Globus pallidus (tissue), 1 donor: ENCODE measurements around the gene GGT5.
"Not testable (repeated sequence)": the region's sequence is repeated elsewhere in the genome, so short reads cannot be mapped to it uniquely, and the experiment has no call there.

Source experiments
- DNase-seq: peaks from one replicate; pipeline ENCODE4 v3.0.0-alpha.2; 2015; ENCODE audit warnings: low spot score

The GGT5 gene

DNA sequence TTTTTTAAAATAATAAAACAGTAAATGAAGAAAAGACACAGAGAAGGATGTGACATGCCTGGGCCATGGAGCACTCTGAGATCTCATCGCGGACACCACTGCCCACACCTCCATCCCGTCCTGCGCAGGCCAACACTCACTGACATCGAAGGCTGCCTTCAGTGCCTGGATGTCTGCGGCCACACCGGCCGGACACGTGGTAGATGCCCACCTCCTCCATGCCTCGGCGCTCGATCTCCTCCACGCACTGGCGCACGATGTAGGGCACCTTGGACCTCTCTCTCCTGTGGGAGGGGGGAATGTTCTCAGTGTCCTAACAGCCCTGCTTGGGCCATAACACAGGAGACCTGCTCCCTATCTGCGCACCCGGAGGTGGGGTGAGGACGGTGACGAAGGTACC, 18.6 kb upstream of the GGT5 start:
- DNase-seq, result not testable (repeated sequence)

DNA sequence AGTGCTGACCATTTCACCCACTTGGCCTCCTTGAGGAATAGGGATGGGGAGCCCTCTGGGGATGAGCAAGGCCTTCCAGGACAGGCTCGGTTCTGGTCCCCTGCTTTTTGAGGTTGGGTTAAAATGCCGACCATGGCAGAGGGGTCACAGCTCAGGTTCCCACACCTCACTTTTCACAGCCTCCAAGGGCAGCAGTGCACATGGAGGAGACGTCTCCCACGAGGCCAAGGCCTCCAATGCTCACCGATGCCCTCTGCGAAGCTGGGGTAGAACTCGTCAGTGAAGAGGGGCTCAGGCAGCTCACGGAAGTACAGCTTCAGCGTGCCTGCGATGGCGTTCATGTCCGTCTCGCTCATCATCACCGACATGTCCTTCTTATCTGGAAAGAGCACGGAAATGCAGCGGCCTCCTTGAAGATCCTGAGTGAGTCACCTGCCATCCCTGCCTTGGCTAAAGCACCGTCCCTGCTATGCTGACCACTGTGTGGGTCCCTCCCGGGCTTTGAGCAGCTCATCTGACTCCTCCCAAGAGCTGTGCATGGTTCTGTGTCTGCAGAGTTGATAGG, 17.4 kb upstream of the GGT5 start:
- not testable (repeated sequence) for DNase-seq

DNA sequence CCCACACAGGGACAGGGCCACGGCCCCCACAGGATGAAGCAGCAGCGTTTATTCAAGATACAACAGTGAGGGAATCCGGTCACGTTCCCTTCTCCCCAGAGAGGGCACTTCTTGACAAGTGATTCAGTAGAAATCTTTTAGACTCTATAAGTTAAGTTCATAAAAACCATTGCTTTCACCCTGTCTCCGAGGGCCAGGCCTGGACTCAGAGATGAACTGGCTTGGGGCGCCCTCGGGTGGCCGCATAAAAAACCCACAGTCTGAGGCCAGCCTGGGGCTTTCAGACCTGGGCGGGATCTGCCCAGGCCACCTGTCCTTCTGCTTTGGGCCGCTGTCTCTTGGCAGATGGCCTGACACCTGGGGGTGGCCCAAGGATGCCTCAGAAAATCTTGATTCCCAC, 14.6 kb upstream of the GGT5 start:
- not testable (repeated sequence) for DNase-seq

DNA sequence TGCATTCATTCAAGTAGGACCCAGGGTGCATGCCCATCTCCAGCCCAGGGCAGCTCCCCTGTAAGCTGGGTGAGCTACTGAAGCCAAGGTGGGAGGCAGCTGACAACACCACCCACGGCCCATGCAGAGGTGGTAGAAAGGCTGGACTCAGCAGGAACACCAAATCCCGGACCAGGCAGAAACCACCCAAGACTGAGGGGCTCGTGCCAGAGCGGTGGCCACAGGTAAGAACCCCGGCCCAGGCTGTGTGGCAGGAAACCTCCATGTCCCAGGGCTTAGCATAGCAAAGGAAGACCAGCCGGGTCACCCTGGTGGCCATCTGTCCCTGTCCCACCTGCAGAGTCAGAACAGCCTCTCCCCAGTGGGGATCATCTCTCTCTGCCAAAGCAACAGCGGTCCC, 11.9 kb upstream of the GGT5 start:
- DNase-seq, result not testable (repeated sequence)

DNA sequence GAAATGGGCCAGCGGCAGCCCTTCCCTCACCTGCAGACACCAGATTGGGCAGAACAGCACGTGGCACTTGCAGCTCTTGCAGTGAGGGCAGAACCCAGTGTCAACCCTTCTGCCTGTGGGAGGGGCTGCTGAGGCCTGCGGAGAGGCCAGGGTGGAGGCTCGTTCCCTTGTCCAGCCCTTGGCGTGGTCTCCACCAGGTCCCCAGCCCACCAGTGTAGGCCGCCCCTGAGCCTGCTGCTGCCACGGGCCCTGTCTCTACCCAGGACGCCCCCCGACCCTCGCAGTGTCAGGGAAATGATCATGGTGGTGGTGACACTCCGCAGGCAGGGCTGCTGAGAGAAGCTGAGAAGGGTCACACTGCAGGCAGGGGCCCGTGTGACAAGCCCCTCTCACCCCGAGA, 11.3 kb upstream of the GGT5 start:
- not testable (repeated sequence) for DNase-seq

DNA sequence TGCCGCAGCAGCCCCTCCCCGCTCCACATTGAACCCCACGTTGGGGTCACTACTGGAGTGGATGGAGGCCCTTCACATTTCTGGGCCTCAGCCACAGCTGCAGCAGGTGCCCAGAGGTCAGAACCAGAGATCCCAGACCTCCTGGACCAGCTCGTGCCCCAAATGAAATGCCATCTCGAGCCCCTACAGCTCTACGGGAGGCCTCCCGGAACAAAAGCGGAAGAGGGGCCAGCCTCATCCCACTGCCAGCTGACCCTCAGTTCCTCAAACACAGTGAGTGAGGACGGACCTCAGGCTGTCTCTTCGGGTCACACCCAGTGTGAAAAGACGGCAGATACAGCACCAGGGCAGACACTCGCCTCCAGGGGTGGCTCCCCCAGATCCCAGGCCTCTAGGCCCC, 8.2 kb upstream of the GGT5 start:
- not testable (repeated sequence) for DNase-seq

DNA sequence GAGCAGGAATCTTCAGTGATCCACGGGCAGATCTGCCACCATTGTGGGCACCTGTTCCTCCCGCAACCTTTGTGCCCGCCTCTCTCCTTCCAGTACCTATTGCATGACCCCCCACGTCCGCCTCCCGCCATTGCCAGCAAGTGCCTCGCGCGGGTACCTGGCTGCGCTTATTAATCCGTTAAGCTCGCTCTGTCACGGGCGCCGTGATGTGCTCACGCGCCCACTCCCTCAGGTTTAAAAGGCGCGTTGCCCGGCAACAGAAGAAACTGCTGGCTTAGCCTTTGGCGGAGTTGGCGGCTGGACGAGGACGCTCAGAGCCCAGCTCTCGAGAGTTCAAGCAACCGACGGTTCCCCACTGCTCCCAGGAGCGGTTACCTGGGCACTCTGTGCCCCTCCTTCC, 6.4 kb upstream of the GGT5 start:
- not testable (repeated sequence) for DNase-seq

DNA sequence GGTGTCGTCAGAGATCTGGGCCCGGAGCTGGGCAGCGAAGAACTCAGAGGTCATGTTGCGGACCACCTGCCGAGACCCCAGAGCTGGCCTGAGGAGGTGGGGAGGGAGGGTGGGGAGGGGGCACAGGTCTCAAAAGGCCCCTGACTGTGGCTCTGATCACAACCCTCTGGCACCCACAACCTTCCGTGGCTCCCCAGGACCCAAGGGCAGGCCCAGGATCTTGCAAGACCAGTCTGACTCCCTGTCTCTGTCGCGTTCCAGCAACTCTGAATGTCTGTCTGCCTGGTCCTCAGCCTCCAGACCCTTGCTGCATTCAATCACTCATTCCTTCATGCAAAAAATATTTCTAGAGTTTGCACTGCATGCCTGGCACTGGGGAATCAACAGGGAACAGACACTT, 4.5 kb upstream of the GGT5 start:
- not testable (repeated sequence) for DNase-seq

DNA sequence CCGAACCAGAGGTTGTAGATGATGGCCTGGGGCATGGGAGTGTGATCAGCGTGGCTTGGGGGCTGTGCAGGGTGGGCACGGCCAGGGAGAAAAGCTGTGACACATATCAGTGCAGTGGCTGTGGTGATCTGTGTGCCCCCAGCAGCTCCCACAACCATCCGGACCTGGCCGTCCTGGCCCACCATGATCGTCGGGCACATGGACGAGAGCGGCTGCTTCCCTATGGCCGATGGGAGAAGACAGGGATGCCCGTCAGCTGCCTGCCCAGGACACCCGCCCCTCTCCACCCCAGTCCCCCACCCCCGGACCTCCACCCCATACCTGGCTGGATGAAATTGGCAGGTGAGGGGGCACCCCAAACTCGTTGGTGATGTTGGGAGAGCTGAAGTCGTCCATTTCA, 3.7 kb upstream of the GGT5 start:
- not testable (repeated sequence) for DNase-seq

DNA sequence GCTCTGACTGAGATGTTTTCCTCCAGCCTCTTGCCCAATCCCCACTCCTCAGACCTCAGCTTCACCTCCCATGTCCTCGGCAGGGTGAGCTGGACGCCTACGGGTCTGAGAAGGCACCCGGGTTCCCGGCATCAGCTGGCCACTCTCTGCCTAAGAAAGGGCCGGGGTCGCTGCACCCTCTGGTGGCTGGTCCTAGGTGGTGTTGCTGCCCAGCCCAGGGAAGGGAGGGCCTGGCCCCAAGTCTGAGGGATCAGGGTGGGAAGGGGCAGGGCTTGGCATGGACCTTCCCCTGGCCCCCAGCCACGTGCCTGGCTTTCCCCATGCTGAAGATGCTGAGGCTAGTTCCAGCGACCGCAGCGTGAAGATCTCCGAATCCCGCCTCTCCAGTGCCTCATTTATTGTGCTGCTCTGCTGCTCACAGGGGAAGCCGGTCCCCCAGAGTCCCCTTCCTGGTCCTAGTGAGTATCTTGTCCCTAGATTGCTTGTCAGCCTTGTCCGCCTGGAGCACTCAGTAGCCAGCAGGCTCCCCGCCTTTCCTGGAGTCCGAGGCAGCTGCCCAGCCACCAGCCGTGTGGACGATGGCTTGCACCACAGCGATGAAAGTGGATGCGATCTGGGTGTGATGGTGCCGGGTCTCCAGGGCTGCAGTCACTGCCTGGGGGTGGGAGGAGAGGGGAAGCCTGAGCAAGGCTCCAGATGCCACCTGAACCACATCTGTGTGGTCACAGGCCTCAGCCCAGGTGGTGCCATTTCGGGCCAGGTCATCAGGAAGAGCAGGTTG, 2.9 kb upstream of the GGT5 start:
- DNase-seq, result peak; percentile 76

DNA sequence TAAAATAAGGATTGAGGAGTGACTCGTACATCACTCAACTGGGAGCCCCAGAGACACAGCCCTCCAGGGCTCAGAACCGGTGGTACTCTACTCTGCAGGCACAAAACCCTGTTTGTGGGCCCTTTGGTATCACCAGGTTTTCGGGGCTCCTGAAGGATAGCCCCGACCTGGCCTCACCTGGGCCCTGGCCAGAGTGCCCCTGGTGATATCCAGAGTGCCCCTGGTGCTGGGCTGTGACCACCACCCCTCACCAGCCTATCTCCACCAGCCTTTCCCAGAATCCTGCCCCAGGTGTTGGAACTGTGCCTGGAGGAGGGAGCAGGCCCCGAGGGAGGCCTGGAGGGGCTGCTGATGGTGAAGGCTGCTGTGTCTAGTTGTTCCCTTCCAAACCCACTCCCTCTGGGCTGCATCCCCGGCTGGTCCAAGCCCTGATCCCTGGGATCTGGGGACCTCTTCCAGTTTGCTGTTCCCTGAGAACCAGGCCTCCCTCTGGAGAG, 2.2 kb upstream of the GGT5 start:
- DNase-seq, result no peak

DNA sequence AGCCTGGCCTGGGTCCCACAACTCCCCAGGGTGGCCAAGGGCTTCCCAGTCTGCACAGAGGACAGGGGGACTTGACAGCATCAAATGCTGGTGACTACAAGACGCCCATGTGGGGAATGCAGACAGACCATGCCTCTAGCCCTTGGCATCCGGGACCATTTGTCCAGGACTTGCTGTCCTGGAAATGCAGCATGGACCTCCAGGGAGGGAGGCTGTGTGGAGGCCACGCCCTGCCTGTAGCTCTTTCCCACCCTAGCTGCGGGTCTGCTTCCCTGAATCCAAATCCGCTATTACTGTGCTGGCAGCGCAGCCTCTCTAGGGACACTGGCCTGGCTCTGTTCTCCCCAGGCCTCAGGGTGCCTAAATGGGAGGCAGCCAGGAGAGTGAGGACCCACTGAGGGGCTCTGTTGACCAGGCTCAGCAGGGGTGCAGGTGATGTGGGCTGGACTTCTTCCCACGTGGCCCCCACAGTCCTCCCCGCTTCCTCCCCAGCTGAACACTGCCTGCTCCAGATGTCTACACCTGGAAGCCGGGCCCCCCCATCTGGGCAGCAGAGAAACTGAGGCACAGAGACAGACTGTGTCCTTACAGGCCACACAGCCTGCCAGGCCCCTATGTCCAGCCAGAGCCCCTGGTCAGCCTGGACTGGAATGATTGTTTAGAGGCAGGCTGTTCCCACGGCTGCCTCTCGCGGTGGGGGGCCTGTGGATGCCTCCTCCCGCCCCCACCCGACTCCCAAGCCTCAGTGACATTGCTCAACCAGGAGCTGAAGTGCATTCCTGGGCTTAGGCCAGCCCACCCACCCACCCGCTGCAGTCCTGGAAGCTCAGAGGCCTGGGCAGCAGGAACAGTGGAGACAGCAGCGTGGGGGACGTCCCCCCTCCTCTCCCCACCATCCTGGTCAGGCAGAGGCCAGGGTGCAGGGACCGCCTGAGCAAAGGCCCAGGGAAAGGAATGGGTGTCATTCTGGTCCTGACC, 991 bp upstream of the GGT5 start:
- DNase-seq, result not testable (repeated sequence)

DNA sequence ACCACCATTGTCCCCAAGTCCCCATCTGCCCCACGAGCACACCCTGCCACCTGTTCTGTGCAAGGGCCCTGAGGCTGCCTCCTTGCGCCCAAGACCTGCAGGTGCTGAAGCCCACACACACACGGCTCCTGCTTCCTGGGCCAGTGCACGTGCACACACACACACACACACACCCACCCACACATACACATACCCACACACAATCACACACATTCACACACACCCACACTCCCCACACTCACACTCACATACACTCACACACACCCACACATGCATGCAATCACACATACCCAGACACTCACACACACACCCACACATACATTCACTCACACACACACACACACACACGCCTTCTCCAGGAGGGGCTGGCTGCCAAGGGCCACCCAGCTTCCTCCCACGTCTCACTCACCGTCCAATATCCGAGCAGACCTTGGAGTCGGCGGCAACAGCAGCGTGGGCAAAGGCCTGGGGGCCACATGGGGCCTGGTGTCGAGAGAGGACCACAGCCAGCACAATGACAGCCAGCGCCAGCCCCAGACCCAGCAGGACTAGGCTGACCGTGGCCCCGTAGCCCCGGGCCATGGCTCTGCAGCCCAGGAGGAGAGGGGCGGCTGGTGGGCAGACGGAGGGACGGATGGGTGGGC, 616 bp downstream of the GGT5 start:
- no peak for DNase-seq

DNA sequence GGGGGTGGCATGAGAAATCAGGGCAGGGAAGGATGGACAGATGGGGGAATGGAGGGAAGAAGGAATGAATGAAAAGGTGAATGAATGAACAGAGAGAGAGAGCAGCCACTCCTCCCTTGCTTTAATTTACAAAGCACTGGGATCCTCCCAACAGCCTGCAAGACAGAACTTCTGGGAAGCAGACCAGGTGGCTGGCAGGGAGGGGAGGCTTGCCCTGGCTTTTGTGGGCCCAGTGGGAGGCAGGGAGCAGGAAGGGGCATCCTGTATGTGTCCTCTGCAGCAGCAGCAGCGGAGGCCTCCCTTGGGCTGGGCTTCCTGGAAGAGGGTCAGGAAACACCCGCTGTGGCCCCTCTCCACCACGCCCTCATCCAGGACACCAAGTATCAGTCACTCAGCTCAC, 1.5 kb downstream of the GGT5 start:
- DNase-seq, result not testable (repeated sequence)

DNA sequence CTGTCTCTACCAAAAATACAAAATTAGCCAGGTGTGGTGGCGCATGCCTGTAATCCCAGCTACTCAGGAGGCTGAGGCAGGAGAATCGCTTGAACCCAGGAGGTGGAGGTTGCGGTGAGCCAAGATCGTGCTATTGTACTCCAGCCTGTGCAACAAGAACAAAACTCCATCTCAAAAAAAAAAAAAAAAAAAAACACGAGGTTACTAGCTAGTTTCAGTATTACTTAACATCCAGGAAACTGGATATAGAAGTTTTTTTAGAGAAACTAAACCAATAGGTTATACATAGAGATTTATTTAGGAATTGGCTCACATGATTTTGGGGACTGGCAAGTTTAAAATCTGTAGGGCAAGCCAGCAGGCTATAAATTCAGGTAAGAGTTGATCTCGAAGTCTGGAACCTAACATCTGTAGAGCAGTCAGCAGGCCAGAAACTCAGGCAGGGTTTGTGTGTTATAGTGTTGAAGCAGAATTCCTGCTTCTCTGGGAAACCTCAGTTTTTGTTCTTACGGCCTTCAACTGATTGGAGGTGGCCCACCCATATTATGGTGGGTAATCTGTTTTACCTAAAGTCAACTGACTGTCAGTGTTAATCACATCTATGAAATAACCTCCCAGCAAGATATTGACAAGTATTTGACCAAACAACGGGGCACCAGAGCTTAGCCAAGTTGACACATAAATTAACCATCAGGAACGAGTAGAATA, 3.7 kb downstream of the GGT5 start:
- not testable (repeated sequence) for DNase-seq

DNA sequence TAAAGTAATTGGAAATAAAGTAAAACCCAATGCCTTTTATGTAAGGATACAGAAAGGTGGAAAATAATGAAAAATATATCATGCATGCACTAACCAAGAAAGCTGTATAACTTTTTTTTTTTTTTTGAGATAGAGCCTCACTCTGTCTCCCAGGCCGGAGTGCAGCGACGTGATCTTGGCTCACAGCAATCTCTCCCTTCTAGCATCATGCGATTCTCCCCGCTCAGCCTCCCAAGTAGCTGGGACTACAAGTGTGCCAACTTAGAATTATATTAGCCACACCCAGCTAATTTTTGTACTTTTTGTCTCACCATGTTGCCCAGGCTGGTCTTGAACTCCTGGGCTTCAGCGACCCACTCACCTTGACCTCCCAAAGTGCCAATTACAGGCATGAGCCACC, 4.5 kb downstream of the GGT5 start:
- no peak for DNase-seq

DNA sequence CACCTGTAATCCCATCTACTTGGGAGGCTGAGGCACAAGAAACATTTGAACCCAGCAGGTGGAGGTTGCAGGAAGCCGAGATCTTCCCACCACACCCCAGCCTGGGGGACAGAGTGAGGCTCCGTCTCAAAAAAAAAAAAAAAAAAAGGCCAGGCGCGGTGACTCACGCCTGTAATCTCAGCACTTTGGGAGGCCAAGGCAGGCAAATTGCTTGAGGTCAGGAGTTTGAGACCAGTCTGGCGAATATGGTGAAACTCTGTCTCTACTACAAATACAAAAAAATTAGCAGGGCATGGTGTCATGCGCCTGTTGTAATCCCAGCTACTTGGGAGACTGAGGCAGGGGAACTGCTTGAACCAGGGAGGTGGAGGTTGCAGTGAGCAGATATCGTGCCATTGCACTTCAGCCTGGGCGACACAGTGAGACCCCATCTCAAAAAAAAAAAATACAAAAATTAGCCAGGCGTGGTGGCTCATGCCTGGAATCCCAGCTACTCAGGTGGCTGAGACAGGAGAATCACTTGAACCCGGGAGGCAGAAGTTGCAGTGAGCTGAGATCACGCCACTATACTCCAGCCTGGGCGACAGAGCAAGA, 6.7 kb downstream of the GGT5 start:
- not testable (repeated sequence) for DNase-seq

DNA sequence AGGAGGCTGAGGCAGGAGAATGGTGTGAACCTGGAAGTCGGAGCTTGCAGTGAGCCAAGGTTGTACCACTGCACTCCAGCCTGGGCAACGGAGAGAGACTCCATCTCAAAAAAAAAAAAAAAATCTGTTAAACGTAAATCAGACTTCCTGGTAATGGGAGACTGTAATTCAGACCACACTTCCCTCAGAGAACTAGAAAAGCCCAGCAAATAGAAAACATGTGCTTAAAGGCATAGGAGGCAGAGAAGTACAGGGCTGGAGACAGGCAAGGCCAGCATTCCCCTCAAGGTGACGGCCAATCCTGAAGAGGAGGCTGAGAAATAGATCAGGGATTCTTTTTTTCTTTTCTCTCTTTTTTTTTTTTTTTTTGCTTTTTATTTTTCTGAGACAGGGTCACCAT, 8.2 kb downstream of the GGT5 start:
- DNase-seq, result no peak

DNA sequence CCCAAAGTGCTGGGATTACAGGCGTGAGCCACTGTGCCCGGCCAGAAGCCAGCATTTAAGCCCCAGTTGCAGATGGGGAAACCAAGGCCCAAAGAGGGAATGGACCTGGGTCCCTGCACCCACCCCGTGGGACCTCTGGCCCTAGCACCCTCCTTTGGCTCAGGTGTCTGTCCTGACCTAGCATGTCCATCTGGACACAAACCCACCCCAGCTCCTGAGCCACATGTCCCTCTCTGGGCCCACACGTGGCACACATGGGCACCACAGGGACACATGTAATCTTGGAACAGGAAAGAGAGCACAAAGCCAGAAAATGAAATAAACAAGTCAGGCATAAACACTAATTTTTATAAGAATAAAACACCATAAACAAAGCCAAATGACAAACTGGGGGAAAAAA, 9.6 kb downstream of the GGT5 start:
- no peak for DNase-seq

DNA sequence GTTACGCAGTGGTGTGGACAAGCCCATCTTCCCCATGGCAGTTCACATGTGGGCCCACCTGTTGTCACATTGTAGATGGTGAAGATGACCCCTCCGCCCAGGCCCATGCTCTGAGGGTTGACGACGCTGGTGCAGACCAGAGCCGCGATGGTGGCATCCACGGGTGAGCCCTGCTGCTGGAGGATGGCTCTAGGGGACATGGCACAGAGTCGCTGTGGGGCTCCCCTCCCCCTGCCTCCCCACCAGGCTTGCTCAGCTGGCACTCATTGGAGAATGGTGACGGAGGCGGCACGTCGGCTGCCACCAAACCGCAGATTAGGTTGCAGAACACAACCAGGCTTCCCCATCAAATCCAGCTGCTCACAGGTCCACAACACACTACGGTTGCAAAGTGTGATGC, 11.1 kb downstream of the GGT5 start:
- no peak for DNase-seq

DNA sequence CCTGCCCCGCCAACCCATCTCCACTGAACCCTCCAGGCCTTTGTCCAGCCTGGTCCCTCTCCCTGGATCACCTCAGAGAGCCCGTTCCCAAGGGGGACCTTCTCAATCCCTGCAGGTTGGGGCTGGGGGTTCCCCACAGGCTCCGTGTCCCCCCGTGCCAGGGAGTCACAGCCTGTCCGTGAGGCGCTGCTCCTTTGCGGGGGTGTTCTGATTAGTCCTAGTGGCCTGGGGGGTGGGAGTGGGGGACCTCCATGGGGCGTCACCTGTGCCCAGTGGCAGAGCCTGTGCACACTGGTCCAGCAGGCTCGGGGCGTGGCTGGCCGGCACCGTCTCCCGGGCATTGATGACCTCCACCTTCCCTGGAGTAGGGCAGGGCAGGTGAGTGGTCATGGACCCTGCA, 11.6 kb downstream of the GGT5 start:
- no peak for DNase-seq
